ENCODE data around the gene DCST1. TPM values are rescaled to one million over a fixed set of nuclear protein-coding genes. Genes with fewer than 3 reads are reported as not detected.

DCST1 gene
- total RNA-seq, 6 experiments from 2014 or later, result not detected

DNA sequence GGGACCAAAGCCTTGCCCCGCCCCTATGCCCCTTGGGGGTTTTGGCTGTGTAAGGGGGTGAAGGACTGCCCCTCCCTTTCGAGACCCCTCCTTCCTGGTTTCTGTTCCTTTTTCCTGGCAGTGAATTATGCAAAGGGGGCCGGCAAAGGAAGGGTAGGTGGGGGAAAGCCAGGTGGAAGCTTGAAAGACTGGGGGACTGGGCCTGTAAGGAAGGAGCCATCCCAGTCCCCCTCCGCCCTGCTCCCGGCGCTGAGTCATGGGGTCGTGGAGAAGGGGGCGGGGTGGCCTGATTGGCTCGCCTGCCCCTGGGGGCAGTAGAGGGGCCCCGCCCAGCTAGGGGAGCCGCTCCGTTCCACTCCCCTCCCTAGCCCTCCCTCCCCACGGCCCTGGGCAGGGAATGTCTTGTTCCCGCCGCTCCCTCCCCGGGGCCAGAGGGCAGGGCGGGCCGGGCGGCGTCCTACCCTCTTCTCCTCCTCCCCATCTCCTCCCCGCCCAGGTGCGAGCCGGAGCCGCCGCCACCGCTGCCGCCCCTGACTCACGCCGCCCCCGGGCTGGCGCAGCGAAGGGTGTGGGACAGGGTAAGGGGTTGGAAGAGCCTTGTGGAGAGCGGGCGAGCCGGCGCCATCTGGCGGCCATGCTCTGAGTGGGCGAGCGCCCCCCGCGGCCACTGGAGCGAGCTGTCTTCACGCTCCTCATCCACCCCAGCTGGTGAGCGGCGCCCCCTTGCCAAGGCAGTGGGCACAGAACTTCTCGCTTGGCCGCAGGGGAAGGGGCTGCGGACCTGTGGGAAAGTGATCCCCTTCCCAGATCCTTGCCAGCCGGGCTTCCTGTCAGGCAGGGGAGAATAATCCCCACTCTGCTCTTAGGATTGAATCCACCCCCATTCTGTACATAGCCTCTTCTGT is 16.3 kb upstream of the DCST1 start:
- DNase-seq, result peak; percentile 74
- Mint-ChIP-seq H3K27ac (peak overlapping the region; percentile 74), H3K4me1 (ENCODE audit: low read depth) (peaks cover 30% of the 10 kb centered on the region), H3K27me3 (ENCODE audit: insufficient read depth) (no peaks in the 10 kb centered on the region; the same call in 1 of the 2 replicates), H3K36me3 (ENCODE audit: low read depth) (no peaks in the 10 kb centered on the region), H3K4me3 (peak overlapping the region; percentile 49), H3K9me3 (no peaks in the 10 kb centered on the region)
- TF ChIP-seq, protein P1, sequence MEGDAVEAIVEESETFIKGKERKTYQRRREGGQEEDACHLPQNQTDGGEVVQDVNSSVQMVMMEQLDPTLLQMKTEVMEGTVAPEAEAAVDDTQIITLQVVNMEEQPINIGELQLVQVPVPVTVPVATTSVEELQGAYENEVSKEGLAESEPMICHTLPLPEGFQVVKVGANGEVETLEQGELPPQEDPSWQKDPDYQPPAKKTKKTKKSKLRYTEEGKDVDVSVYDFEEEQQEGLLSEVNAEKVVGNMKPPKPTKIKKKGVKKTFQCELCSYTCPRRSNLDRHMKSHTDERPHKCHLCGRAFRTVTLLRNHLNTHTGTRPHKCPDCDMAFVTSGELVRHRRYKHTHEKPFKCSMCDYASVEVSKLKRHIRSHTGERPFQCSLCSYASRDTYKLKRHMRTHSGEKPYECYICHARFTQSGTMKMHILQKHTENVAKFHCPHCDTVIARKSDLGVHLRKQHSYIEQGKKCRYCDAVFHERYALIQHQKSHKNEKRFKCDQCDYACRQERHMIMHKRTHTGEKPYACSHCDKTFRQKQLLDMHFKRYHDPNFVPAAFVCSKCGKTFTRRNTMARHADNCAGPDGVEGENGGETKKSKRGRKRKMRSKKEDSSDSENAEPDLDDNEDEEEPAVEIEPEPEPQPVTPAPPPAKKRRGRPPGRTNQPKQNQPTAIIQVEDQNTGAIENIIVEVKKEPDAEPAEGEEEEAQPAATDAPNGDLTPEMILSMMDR (IDR thresholded peaks at IDR 0.05), result peak; percentile 99

DNA sequence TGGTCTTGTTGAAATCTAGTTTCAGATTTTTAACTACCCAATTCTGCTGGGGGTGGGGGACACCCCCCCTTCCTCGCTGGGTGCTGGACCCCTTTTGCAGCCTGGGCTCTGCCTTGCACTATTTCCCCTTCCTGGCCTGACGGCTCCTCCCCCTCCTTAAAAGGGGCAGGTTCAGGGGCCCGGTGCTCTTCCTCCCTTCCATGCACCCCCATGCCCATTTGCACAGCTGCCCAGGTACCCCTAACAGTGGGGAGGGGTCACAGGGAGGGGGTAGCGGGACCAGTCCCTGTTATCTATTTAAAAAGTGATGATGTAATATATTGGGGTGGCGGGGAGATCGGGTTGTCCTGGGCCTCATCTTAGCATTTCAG is 15.7 kb upstream of the DCST1 start:
- H3K27ac Mint-ChIP-seq, result no peak overlapping the region
- no peak for DNase-seq
- H3K4me3 Mint-ChIP-seq, result peak overlapping the region; percentile 42
- H3K4me1 Mint-ChIP-seq (ENCODE audit: low read depth), result peaks cover 32% of the 10 kb centered on the region
- H3K36me3 Mint-ChIP-seq (ENCODE audit: low read depth), result no peaks in the 10 kb centered on the region
- H3K27me3 Mint-ChIP-seq (ENCODE audit: insufficient read depth), result no peaks in the 10 kb centered on the region; the same call in 1 of the 2 replicates
- TF ChIP-seq, protein P1 (IDR thresholded peaks at IDR 0.05), result no peak
- no peaks in the 10 kb centered on the region for H3K9me3 Mint-ChIP-seq

GRCh38 chr1:155018617-155019348 is 14.8 kb upstream of the DCST1 start:
- Mint-ChIP-seq H3K9me3 (no peaks in the 10 kb centered on the region), H3K4me3 (peak overlapping the region; percentile 33; the same call in 1 of the 2 replicates), H3K27me3 (ENCODE audit: insufficient read depth) (no peaks in the 10 kb centered on the region; the same call in 1 of the 2 replicates), H3K4me1 (ENCODE audit: low read depth) (peaks cover 32% of the 10 kb centered on the region), H3K36me3 (ENCODE audit: low read depth) (no peaks in the 10 kb centered on the region), H3K27ac (no peak overlapping the region)
- DNase-seq, result no peak
- TF ChIP-seq, protein P1 (IDR thresholded peaks at IDR 0.05), result no peak

DNA sequence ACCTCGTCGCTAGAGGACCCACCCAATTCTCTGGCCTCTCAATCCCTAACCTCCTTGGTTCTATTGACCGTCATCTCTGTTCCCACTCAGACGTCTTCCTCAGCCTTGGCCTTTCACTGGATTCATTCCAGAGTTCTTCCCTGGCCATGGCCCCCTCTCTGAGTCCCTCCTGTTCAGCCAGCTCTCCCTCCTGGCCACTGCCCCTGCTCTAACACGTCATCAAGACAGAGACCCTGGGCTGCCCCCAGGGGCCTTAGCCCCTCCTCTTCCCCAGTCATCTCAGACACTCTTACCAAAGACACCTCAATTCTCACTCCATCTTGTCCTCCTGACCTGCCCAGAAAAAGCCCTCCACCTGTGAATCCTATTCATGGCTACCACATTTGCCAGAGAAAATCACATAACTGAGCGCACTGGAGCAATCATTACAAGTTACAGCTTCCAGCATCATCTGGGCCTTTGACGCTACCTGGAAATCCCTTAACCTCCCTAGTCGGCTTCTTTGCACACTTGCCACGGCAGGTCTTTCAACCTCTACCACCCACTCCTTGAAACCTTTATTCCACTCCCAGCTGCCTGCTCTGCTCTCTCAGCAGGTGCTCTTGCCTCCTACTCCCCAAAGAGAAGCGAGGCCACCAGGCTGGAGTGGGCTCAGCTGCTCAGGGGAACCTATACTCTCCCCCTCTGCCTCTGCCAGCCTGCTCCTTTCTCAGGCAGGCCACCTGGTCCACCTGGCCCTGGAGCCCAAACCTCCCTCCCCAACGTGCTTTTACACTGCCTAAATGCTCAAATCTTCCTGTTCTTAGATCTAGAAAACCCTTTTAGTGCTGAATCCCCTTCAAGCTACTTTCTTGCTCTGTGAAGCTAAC is 14.0 kb upstream of the DCST1 start:
- Mint-ChIP-seq H3K27ac (0 out of 2 replicates have a peak overlapping the region, but pooled peaks have one; percentile 27), H3K36me3 (ENCODE audit: low read depth) (no peaks in the 10 kb centered on the region), H3K4me3 (no peak overlapping the region; the same call in 1 of the 2 replicates), H3K4me1 (ENCODE audit: low read depth) (peaks cover 32% of the 10 kb centered on the region), H3K27me3 (ENCODE audit: insufficient read depth) (no peaks in the 10 kb centered on the region; the same call in 1 of the 2 replicates), H3K9me3 (no peaks in the 10 kb centered on the region)
- DNase-seq, result no peak
- TF ChIP-seq, protein P1 (IDR thresholded peaks at IDR 0.05), result no peak

All from HFFc6 (cell line).